MM.1S (cell line): ENCODE results near the gene SCGB3A2.

Experiments used
- EZH2phosphoT487 ChIP-seq: fragments of 300-600 bp; sonication (generic); IDR thresholded peaks from 2 replicates; pipeline ENCODE4 v1.6.1; 2018; ENCODE audit warnings: antibody characterized with exemption, low read length
- TF ChIP-seq, protein P1 (sequence below): fragments of 300-600 bp; sonication (generic); IDR thresholded peaks from 2 replicates; pipeline ENCODE4 v1.5.1; 2016; ENCODE audit warnings: antibody characterized with exemption, low read length, mixed read lengths

DNA sequence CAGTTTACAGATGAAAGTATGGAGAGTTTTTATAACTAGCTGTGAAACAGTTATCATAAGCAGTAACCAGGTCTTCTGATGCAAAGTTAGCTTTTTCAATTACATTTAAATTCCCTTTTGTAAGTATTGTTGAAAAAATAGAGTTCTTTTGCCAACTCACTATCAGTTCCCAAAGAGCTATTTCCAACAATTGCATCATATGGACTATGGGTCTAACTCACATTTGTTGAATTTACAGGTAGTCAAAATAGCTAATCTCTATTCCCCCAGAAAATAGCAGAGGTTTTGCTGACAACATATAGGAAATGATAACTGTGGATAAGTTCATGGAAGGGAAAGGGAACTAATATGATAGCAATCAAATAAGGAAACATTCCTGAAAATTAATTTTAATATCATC, 48.5 kb upstream of the SCGB3A2 start:
- TF ChIP-seq, protein P1, sequence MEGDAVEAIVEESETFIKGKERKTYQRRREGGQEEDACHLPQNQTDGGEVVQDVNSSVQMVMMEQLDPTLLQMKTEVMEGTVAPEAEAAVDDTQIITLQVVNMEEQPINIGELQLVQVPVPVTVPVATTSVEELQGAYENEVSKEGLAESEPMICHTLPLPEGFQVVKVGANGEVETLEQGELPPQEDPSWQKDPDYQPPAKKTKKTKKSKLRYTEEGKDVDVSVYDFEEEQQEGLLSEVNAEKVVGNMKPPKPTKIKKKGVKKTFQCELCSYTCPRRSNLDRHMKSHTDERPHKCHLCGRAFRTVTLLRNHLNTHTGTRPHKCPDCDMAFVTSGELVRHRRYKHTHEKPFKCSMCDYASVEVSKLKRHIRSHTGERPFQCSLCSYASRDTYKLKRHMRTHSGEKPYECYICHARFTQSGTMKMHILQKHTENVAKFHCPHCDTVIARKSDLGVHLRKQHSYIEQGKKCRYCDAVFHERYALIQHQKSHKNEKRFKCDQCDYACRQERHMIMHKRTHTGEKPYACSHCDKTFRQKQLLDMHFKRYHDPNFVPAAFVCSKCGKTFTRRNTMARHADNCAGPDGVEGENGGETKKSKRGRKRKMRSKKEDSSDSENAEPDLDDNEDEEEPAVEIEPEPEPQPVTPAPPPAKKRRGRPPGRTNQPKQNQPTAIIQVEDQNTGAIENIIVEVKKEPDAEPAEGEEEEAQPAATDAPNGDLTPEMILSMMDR: no peak
- TF ChIP-seq EZH2phosphoT487: no peak
